WTC11 (cell line): ENCODE results near the gene NET1. TPM values are rescaled to one million over a fixed set of nuclear protein-coding genes. Genes with fewer than 3 reads are reported as not detected.

Experiments
- ATAC-seq: fragments of 200-7000 bp; cut with Tn5 transposase; 2 replicates; pipeline ENCODE4 v1.10.0; 2021; ENCODE audit warnings: mild to moderate bottlenecking, moderate library complexity
- CTCF ChIA-PET: fragments of 300-600 bp; sonication (Branson Sonifier 250); formaldehyde crosslinking; loops from one replicate; lab custom pipeline; 2021; ENCODE audit warnings: antibody characterized with exemption; lab: Charles Lee
- POLR2A ChIA-PET: fragments of 350-600 bp; sonication (Branson Sonifier 250); formaldehyde crosslinking; loops from one replicate; lab custom pipeline; 2021; ENCODE audit warnings: antibody characterized with exemption; lab: Charles Lee
- DNase-seq: peaks from one replicate; pipeline ENCODE4 v3.0.0; 2021; ENCODE audit warnings: low spot score
- H3K27ac Mint-ChIP-seq: 2 replicates; pipeline ENCODE4 v1.8.0; 2021; ENCODE audit warnings: mixed read lengths
- H3K27me3 Mint-ChIP-seq: 2 replicates; pipeline ENCODE4 v1.8.0; 2021; ENCODE audit warnings: low read depth, mild to moderate bottlenecking, moderate library complexity, mixed read lengths
- H3K36me3 Mint-ChIP-seq: 2 replicates; pipeline ENCODE4 v1.8.0; 2021; ENCODE audit warnings: mixed read lengths
- H3K4me1 Mint-ChIP-seq: 2 replicates; pipeline ENCODE4 v1.8.0; 2022; ENCODE audit warnings: mixed read lengths
- H3K4me3 Mint-ChIP-seq: 2 replicates; pipeline ENCODE4 v1.8.0; 2021; ENCODE audit warnings: mild to moderate bottlenecking, moderate library complexity, mixed read lengths
- H3K9me3 Mint-ChIP-seq: 2 replicates; pipeline ENCODE4 v1.8.0; 2021; ENCODE audit warnings: mixed read lengths
- ATF3 ChIP-seq: sonication (generic); formaldehyde crosslinking; conservative IDR thresholded peaks from 2 replicates; pipeline ENCODE4 v1.8.1; 2022; ENCODE audit warnings: mild to moderate bottlenecking, missing genetic modification reagents
- CBFB ChIP-seq: sonication (generic); formaldehyde crosslinking; IDR thresholded peaks from 2 replicates; pipeline ENCODE4 v1.8.1; 2022; ENCODE audit warnings: mild to moderate bottlenecking, low read depth, missing genetic modification reagents
- CTCF ChIP-seq: fragments of 200-600 bp; IDR thresholded peaks from 2 replicates; pipeline ENCODE4 v1.8.0; 2022; ENCODE audit warnings: antibody characterized with exemption
- FOXJ3 ChIP-seq: sonication (generic); formaldehyde crosslinking; IDR thresholded peaks from 2 replicates; pipeline ENCODE4 v1.9.0; 2021; ENCODE audit warnings: missing genetic modification reagents, mild to moderate bottlenecking, borderline replicate concordance
- FOXK1 ChIP-seq: sonication (generic); formaldehyde crosslinking; IDR thresholded peaks from 2 replicates; pipeline ENCODE4 v1.8.0; 2022; ENCODE audit warnings: mild to moderate bottlenecking, moderate library complexity, missing genetic modification reagents
- GABPB1 ChIP-seq: sonication (generic); formaldehyde crosslinking; IDR thresholded peaks from 2 replicates; pipeline ENCODE4 v1.8.1; 2023; ENCODE audit warnings: mild to moderate bottlenecking, missing genetic modification reagents
- IRF1 ChIP-seq: sonication (generic); formaldehyde crosslinking; IDR thresholded peaks from 2 replicates; pipeline ENCODE4 v1.8.0; 2023; ENCODE audit warnings: missing genetic modification reagents
- IRF2 ChIP-seq: sonication (generic); formaldehyde crosslinking; IDR thresholded peaks from 2 replicates; pipeline ENCODE4 v1.8.0; 2022; ENCODE audit warnings: low read depth, missing genetic modification reagents, borderline replicate concordance
- JAZF1 ChIP-seq: fragments of 250-450 bp; sonication (Bioruptor Pico); IDR thresholded peaks from 2 replicates; pipeline ENCODE4 v1.9.0; 2021; ENCODE audit warnings: moderate library complexity, mild to moderate bottlenecking, inconsistent platforms
- JUN ChIP-seq: sonication (generic); formaldehyde crosslinking; IDR thresholded peaks from 2 replicates; pipeline ENCODE4 v1.8.0; 2023; ENCODE audit warnings: mild to moderate bottlenecking, missing genetic modification reagents
- MYBL2 ChIP-seq: sonication (generic); formaldehyde crosslinking; IDR thresholded peaks from 2 replicates; pipeline ENCODE4 v1.8.1; 2023; ENCODE audit warnings: mild to moderate bottlenecking, moderate library complexity, missing genetic modification reagents
- NR1H2 ChIP-seq: sonication (generic); formaldehyde crosslinking; IDR thresholded peaks from 2 replicates; pipeline ENCODE4 v1.9.0; 2021; ENCODE audit warnings: mild to moderate bottlenecking, moderate library complexity, missing genetic modification reagents
- NR2C2 ChIP-seq: sonication (generic); formaldehyde crosslinking; IDR thresholded peaks from 2 replicates; pipeline ENCODE4 v1.8.0; 2022; ENCODE audit warnings: mild to moderate bottlenecking, missing genetic modification reagents
- SMAD3 ChIP-seq: sonication (generic); formaldehyde crosslinking; IDR thresholded peaks from 2 replicates; pipeline ENCODE4 v1.8.0; 2022; ENCODE audit warnings: missing genetic modification reagents, mild to moderate bottlenecking, borderline replicate concordance
- SOX15 ChIP-seq: fragments of 250-450 bp; sonication (Bioruptor Pico); IDR thresholded peaks from 2 replicates; pipeline ENCODE4 v1.9.0; 2021; ENCODE audit warnings: mild to moderate bottlenecking
- ZNF138 ChIP-seq: sonication (generic); formaldehyde crosslinking; conservative IDR thresholded peaks from 2 replicates; pipeline ENCODE4 v1.8.1; 2022; ENCODE audit warnings: mild to moderate bottlenecking, moderate library complexity, missing genetic modification reagents
- ZNF232 ChIP-seq: sonication (generic); formaldehyde crosslinking; IDR thresholded peaks from 2 replicates; pipeline ENCODE4 v1.8.0; 2022; ENCODE audit warnings: mild to moderate bottlenecking, missing genetic modification reagents
- ZNF263 ChIP-seq: sonication (generic); formaldehyde crosslinking; IDR thresholded peaks from 2 replicates; pipeline ENCODE4 v1.8.1; 2022; ENCODE audit warnings: low read depth, mild to moderate bottlenecking, moderate library complexity, missing genetic modification reagents
- ZNF396 ChIP-seq: fragments of 250-450 bp; sonication (Bioruptor Pico); IDR thresholded peaks from 2 replicates; pipeline ENCODE4 v1.8.0; 2021; ENCODE audit warnings: mild to moderate bottlenecking, moderate library complexity, borderline replicate concordance
- ZSCAN18 ChIP-seq: fragments of 250-450 bp; sonication (Bioruptor Pico); IDR thresholded peaks from 2 replicates; pipeline ENCODE4 v2.1.2; 2022; ENCODE audit warnings: mild to moderate bottlenecking, moderate library complexity
- total RNA-seq: library from RNA; stranded (reverse); gene quantifications from 3 replicates; pipeline ENCODE4 v1.2.3, GENCODE V29; 2021
- TF ChIP-seq, protein P1 (sequence below): sonication (generic); formaldehyde crosslinking; IDR thresholded peaks from 2 replicates; pipeline ENCODE4 v1.8.1; 2022; ENCODE audit warnings: mild to moderate bottlenecking, missing genetic modification reagents, moderate library complexity, borderline replicate concordance

Gene NET1
- total RNA-seq, 1 experiment from 2014 or later = 85.4 TPM

- Mint-ChIP-seq H3K9me3 (peaks cover 62% of the 10 kb centered on the region), H3K27ac (peak overlapping the region; percentile 37), H3K4me1 (peaks cover 56% of the 10 kb centered on the region), H3K27me3 (peaks cover 33% of the 10 kb centered on the region), H3K4me3 (no peak overlapping the region), H3K36me3 (peaks cover 59% of the 10 kb centered on the region)
- ChIA-PET POLR2A (interaction anchor here (0.6 to 1.4 kb wide), 3 partner anchors 9 to 1896 kb away, joined by 3 read pairs; no protein-coding TSS in a partner anchor), CTCF (interaction anchor here (1.1 to 1.7 kb wide), 4 partner anchors 9 to 162 kb away, joined by 3 to 10 read pairs (median 5); no protein-coding TSS in a partner anchor)
- ATAC-seq (no peak), DNase-seq (no peak)
- TF ChIP-seq FOXK1 (CRISPR knock-in tag) (no peak), GABPB1 (CRISPR knock-in tag) (no peak), ZNF396 (CRISPR knock-in tag) (no peak), NR2C2 (CRISPR knock-in tag) (no peak), CTCF (no peak), SOX15 (CRISPR knock-in tag) (no peak), ZSCAN18 (no peak), ATF3 (no peak), IRF1 (CRISPR knock-in tag) (no peak), ZNF232 (CRISPR knock-in tag) (no peak), IRF2 (CRISPR knock-in tag) (no peak), MYBL2 (no peak), ZNF263 (CRISPR knock-in tag) (no peak)
- TF ChIP-seq, protein P1, sequence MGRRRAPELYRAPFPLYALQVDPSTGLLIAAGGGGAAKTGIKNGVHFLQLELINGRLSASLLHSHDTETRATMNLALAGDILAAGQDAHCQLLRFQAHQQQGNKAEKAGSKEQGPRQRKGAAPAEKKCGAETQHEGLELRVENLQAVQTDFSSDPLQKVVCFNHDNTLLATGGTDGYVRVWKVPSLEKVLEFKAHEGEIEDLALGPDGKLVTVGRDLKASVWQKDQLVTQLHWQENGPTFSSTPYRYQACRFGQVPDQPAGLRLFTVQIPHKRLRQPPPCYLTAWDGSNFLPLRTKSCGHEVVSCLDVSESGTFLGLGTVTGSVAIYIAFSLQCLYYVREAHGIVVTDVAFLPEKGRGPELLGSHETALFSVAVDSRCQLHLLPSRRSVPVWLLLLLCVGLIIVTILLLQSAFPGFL (CRISPR knock-in tag) = no peak
Measured at GRCh38 chr10:5467634-5468255, 55.4 kb downstream of the NET1 start.

DNA sequence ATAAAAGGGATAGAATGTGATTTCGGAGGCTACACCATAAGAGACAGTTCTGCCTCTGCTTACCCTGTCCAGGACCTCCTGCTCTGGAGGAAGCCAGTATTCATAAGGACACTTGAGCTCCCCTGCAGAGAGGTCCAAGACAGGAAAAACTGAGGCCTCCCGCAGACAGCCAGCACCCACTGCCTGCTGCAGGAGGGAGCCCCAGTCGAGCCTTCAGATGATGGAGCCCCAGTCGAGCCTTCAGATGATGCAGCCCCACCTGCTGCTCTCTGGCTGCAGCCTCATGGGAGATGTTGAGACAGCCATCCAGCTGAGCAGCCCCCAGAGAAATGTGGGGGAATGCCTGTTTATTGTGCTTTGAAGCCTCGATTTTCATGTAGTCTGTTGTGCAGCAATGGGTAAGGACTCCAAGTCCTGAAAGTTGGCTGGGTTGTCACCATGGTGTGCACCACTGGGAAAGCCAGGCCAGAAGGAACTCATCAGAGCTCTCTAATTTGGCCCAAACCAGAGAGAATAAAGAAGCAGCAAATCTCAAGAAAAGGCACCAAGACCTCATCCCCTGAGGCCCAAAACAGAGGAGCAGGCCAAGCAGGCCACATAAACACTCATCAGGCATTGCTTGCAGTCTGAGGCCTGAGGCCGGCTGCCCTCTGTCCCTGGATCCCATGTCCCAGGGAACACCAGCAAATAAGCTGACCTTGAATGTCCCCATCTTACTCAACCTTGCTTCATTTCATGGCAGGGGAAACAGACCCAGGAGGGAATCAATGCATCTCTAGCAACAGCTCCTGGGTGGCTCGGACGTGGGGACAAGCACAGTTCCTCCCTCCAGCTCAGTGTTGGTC lies 56.1 kb downstream of the NET1 start:
- ChIA-PET CTCF (interaction anchor here (0.5 to 1.2 kb wide), 2 partner anchors 161 to 653 kb away, joined by 3 read pairs; no protein-coding TSS in a partner anchor), POLR2A (interaction anchor here (0.6 kb wide), 1 partner anchor 110 kb away, joined by 5 read pairs; no protein-coding TSS in a partner anchor)
- no peak for ATAC-seq
- no peak overlapping the region for H3K27ac Mint-ChIP-seq
- DNase-seq = no peak
- no peak overlapping the region for H3K4me3 Mint-ChIP-seq
- no peak for TF ChIP-seq SMAD3
- TF ChIP-seq ZNF138 (CRISPR knock-in tag) = no peak
- no peak for TF ChIP-seq JUN (CRISPR knock-in tag)
- TF ChIP-seq JAZF1 = no peak
- no peak for TF ChIP-seq CBFB (CRISPR knock-in tag)
- no peak for TF ChIP-seq FOXJ3 (CRISPR knock-in tag)
- no peak for TF ChIP-seq CTCF
- TF ChIP-seq NR1H2 (CRISPR knock-in tag) = no peak
- TF ChIP-seq, all 79 proteins: peak for 0
- H3K27me3 Mint-ChIP-seq = peaks cover 33% of the 10 kb centered on the region
- peaks cover 63% of the 10 kb centered on the region for H3K36me3 Mint-ChIP-seq
- H3K4me1 Mint-ChIP-seq = peaks cover 48% of the 10 kb centered on the region
- peaks cover 65% of the 10 kb centered on the region for H3K9me3 Mint-ChIP-seq
